Lung (tissue), 12 donors: Measurements from ENCODE around the gene EYS. TPM values are rescaled to one million over a fixed set of nuclear protein-coding genes. Genes with fewer than 3 reads are reported as not detected.

ENCODE experiments used
- ATAC-seq: fragments of 200-7000 bp; cut with Tn5 transposase; one replicate; pipeline ENCODE4 v1.9.1; 2020; ENCODE audit warnings: moderate number of reproducible peaks; ENCODE audit not compliant: insufficient read depth, low FRiP score
- DNase-seq, 3 donors: peaks; one replicate each; pipeline ENCODE4 v3.0.0-alpha.2; 2013 to 2017
- H3K27ac ChIP-seq, 2 donors: one replicate each; pipeline ENCODE4 v1.5.1; 2013; ENCODE audit warnings: mild to moderate bottlenecking in 2 of 2, moderate library complexity in 2 of 2, control low read depth in 1 of 2, inconsistent platforms in 1 of 2, low read depth in 1 of 2, low read length in 1 of 2
- H3K27me3 ChIP-seq, 3 donors: one replicate each; pipeline ENCODE4 v1.5.1; 2013; ENCODE audit warnings: low read length in 2 of 3; ENCODE audit not compliant: control insufficient read depth in 3 of 3, insufficient read depth in 3 of 3
- H3K36me3 ChIP-seq, 4 donors: one replicate each; pipeline ENCODE4 v1.5.1; 2013; ENCODE audit warnings: low read length in 4 of 4, mild to moderate bottlenecking in 1 of 4, moderate library complexity in 1 of 4; ENCODE audit not compliant: control insufficient read depth in 4 of 4, insufficient read depth in 4 of 4
- H3K4me1 ChIP-seq, 5 donors: one replicate each; pipeline ENCODE4 v1.5.1; 2013; ENCODE audit warnings: low read length in 5 of 5, mild to moderate bottlenecking in 2 of 5, moderate library complexity in 1 of 5; ENCODE audit not compliant: control insufficient read depth in 5 of 5, insufficient read depth in 5 of 5
- H3K4me3 ChIP-seq: one replicate; pipeline ENCODE4 v1.5.1; 2013; ENCODE audit warnings: mild to moderate bottlenecking, control low read depth, moderate library complexity
- H3K9ac ChIP-seq, 2 donors: one replicate each; pipeline ENCODE4 v1.5.1; 2013; ENCODE audit warnings: low read length in 2 of 2, control low read depth in 1 of 2; ENCODE audit not compliant: insufficient read depth in 1 of 2
- H3K9me3 ChIP-seq, 4 donors: one replicate each; pipeline ENCODE4 v1.5.1; 2013; ENCODE audit warnings: low read length in 3 of 4, mild to moderate bottlenecking in 1 of 4, moderate library complexity in 1 of 4; ENCODE audit not compliant: control insufficient read depth in 4 of 4, insufficient read depth in 3 of 4
- CTCF ChIP-seq: IDR thresholded peaks from 2 replicates; pipeline ENCODE4 v1.5.1; 2012; ENCODE audit warnings: mild to moderate bottlenecking; ENCODE audit errors: control extremely low read depth, extremely low read depth
- WGBS, 2 donors: extraction: QIAGEN DNeasy Blood & Tissue Kit; methylation state at CpG; one replicate each; pipeline ENCODE4 v1.1.7; 2013; 5-methylcytosine and 5-hydroxymethylcytosine counted together
- polyA plus RNA-seq, 2 donors: library from polyadenylated mRNA; stranded (reverse); fragments of 200-250 nt; gene quantifications; one replicate each; pipeline ENCODE4 v1.2.1, GENCODE V29; 2013
- total RNA-seq, 2 donors: library from RNA; depleted of rRNA in 1 of 2; stranded (reverse); fragments of >200 nt in 1 of 2; gene quantifications; one replicate each; pipeline ENCODE4 v1.2.1, GENCODE V29; 2014 to 2021
- donor health status: control.
- donor health status: control.
- donor health status: Bipolar disorder and iron deficiency.
- donor health status: healthy.
- donor health status: DM: yes; HTN: yes; CAD: no.

EYS gene
- total and polyA plus RNA-seq, 4 donors, result 0.06 to 0.34 (median 0.12) TPM

DNA sequence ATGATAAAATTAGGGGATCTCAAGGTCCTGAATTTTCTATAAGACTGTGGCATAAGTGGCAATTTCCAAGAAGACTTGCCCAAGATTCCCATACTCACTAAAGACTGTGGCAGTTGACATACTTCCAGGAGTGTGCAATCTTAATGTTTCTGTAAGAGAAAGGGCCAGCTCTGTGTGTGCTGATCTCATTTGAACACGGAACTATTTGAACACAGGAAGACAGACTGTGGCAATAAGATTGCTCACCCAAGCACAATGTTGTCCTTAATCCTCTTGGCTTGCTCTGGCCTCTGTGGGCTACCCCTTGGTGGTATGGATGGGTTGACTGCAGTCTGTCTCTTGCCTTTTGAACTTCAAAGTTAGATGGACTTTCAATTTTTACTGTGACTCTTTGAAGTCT lies 1920.0 kb downstream of the EYS start:
- peaks cover 0 to 3% (median 0%) of the 10 kb centered on the region in 4 donors for H3K9me3 ChIP-seq
- no peaks in the 10 kb centered on the region for H3K4me1 ChIP-seq
- no peaks in the 10 kb centered on the region for H3K36me3 ChIP-seq
- no peak overlapping the region for H3K4me3 ChIP-seq
- no peak for DNase-seq
- ATAC-seq, result no peak
- WGBS, 2 donors, result 55 to 70% methylated on average over 1 of the region's 1 CpG
- no peak overlapping the region for H3K27ac ChIP-seq
- no peaks in the 10 kb centered on the region for H3K27me3 ChIP-seq
- TF ChIP-seq CTCF, result no peak
- no peak overlapping the region for H3K9ac ChIP-seq

DNA sequence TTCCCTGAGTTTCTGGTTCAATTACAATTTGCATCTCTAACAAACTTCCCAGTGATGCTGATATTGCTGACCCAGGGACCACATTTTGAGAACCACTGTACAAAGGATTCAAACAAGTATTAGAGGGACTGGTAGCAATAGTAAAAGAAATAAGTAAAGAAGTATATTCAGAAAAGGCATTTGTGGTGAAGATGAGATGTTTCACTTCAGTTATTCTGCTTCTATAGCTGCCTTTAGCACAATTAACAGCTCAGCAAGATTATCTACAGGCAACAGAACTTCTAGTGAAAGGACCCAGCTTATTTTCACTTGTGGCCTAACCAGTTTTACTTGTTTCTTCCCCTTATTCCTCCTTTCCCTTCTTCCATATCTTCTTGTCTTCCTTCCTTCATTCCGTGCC lies 1922.0 kb downstream of the EYS start:
- H3K9ac ChIP-seq, result no peak overlapping the region
- ATAC-seq, result no peak
- WGBS, 2 donors, result 78 to 93% methylated on average over 1 of the region's 1 CpG

DNA sequence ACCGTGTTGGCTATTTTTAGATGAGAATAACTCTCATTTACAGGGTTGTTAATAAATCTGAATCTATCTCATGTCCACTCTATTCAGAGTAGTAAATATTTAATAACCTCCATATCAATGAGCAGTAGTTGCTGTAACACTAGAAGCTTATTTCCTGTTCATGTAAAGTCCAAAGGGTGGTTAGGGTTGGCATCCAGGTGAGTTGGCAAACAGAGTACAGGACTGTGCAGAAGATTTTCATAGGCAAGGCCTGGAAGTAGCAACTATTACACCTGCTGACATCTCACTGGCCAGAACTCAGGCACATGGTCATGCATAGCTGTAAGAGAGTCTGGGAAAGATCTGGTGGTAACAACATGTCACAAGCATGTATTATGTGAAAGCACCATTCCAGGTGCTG lies 1923.9 kb downstream of the EYS start:
- DNase-seq (no peak), ATAC-seq (no peak)
- no peaks in the 10 kb centered on the region for H3K4me1 ChIP-seq
- no peak for TF ChIP-seq CTCF
- no peaks in the 10 kb centered on the region for H3K27me3 ChIP-seq
- H3K36me3 ChIP-seq, result no peaks in the 10 kb centered on the region
- no peaks in the 10 kb centered on the region for H3K9me3 ChIP-seq
- no peak overlapping the region for H3K27ac ChIP-seq
- 63 to 91% methylated on average over 1 of the region's 1 CpG for WGBS, 2 donors
- no peak overlapping the region for H3K4me3 ChIP-seq
- no peak overlapping the region for H3K9ac ChIP-seq

More for the DNA sequence above, 1922.0 kb downstream of the EYS start:
- DNase-seq, result no peak
- no peaks in the 10 kb centered on the region for H3K27me3 ChIP-seq
- H3K4me1 ChIP-seq, result no peaks in the 10 kb centered on the region
- H3K27ac ChIP-seq, result no peak overlapping the region
- no peaks in the 10 kb centered on the region for H3K36me3 ChIP-seq
- H3K4me3 ChIP-seq, result no peak overlapping the region
- no peaks in the 10 kb centered on the region for H3K9me3 ChIP-seq
- no peak for TF ChIP-seq CTCF

DNA sequence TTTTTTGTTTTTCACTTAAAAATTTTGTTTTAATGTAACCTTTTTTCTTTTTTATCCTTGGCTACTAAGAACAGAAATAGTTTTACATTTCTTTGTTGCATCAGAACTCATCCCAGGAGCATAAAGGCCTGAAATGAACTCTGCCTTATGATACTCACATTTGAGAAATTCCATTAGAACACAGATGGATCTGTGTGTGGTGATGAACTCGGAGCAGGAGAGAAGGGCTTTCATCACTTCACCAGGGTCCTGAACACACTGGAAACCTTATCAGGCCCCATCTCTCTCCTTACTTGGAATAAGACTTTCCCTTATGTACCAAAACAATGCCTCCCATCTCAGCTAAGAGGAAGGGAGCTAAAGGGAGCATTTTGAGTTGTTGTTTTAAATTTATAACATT lies 1932.1 kb downstream of the EYS start:
- ATAC-seq (no peak), DNase-seq (no peak)
- H3K4me3 ChIP-seq, result no peak overlapping the region
- TF ChIP-seq CTCF, result no peak
- no peaks in the 10 kb centered on the region for H3K36me3 ChIP-seq
- no peak overlapping the region for H3K27ac ChIP-seq
- H3K4me1 ChIP-seq, result no peaks in the 10 kb centered on the region
- H3K9ac ChIP-seq, result no peak overlapping the region
- no peaks in the 10 kb centered on the region for H3K27me3 ChIP-seq
- H3K9me3 ChIP-seq, result no peaks in the 10 kb centered on the region
- WGBS, 2 donors, result 62 to 88% methylated on average over 1 of the region's 1 CpG
